Suprapubic skin (tissue), 4 donors: Measurements from ENCODE around the gene MYCBP2. TPM values are rescaled to one million over a fixed set of nuclear protein-coding genes. Genes with fewer than 3 reads are reported as not detected.
"Not testable (repeated sequence)": the region's sequence is repeated elsewhere in the genome, so short reads cannot be mapped to it uniquely, and the experiment has no call there.

Source experiments
- DNase-seq, 2 donors: peaks; one replicate each; pipeline ENCODE4 v3.0.0-alpha.2; 2019; ENCODE audit warnings: low spot score in 2 of 2
- H3K27ac ChIP-seq: fragments of 200-600 bp; sonication (generic); one replicate; pipeline ENCODE4 v1.5.1; 2019
- H3K27me3 ChIP-seq: fragments of 200-600 bp; sonication (generic); one replicate; pipeline ENCODE4 v1.5.1; 2019
- H3K36me3 ChIP-seq: fragments of 200-600 bp; sonication (generic); one replicate; pipeline ENCODE4 v1.5.1; 2019
- H3K4me1 ChIP-seq: fragments of 200-600 bp; sonication (generic); one replicate; pipeline ENCODE4 v1.5.1; 2019
- H3K4me3 ChIP-seq: fragments of 200-600 bp; sonication (generic); one replicate; pipeline ENCODE4 v1.5.1; 2019; ENCODE audit warnings: mild to moderate bottlenecking
- H3K9me3 ChIP-seq: fragments of 200-600 bp; sonication (generic); one replicate; pipeline ENCODE4 v1.5.1; 2019
- CTCF ChIP-seq, 2 donors: fragments of 200-600 bp in 1 of 2; fragments of 450-650 bp in 1 of 2; sonication (generic) in 1 of 2; IDR thresholded peaks; one replicate each; pipeline ENCODE4 v1.5.1; 2016 to 2019; ENCODE audit warnings: antibody characterized with exemption in 2 of 2, mild to moderate bottlenecking in 1 of 2, moderate library complexity in 1 of 2
- EP300 ChIP-seq: sonication (generic); formaldehyde crosslinking; IDR thresholded peaks from one replicate; pipeline ENCODE4 v1.6.1; 2017; ENCODE audit warnings: antibody characterized with exemption
- POLR2A ChIP-seq, 2 donors: fragments of 450-650 bp; IDR thresholded peaks; one replicate each; pipeline ENCODE4 v1.6.1; 2017; ENCODE audit warnings: antibody characterized with exemption in 2 of 2, mild to moderate bottlenecking in 2 of 2, moderate library complexity in 2 of 2
- POLR2AphosphoS5 ChIP-seq, 3 donors: sonication (generic); formaldehyde crosslinking; IDR thresholded peaks; one replicate each; pipeline ENCODE4 v1.6.1; 2017; ENCODE audit warnings: antibody characterized with exemption in 3 of 3
- WGBS: methylation state at CpG from one replicate; pipeline ENCODE4 v1.1.5; 2018; 5-methylcytosine and 5-hydroxymethylcytosine counted together
- total RNA-seq, 4 donors: library from RNA; depleted of rRNA; stranded (reverse); fragments of >200 nt; gene quantifications; one replicate each; pipeline ENCODE4 v1.1.0, GENCODE V29; 2016

Gene MYCBP2
- total RNA-seq, 4 donors from 2014 or later = 182 to 245 (median 207) TPM

GRCh38 chr13:77349365-77349764 lies 22.5 kb upstream of the MYCBP2 start:
- H3K27me3 ChIP-seq = no peaks in the 10 kb centered on the region
- WGBS = 92% methylated on average over 1 of the region's 1 CpG
- DNase-seq = no peak

DNA sequence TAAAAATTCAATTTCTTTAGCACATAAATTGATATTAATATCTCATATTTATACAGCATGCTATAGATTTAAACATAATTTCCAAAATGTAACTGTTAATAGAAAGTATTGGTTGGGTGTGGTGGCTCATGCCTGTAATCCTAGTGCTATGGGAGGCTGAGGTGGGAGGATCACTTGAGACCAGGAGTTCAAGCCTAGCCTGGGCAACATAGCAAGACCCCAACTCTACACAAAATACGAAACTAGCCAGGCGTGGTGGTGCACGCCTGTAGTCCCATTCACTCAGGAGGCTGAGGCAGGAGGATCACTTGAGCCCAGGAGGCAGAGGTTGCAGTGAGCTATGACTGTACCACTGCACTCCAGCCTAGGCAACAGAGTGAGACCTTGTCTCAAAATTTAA lies 20.5 kb upstream of the MYCBP2 start:
- 85% methylated on average over 3 of the region's 3 CpGs for WGBS
- H3K36me3 ChIP-seq, H3K9me3 ChIP-seq, H3K27me3 ChIP-seq, H3K4me1 ChIP-seq, H3K27ac ChIP-seq, DNase-seq, H3K4me3 ChIP-seq: not testable (repeated sequence)

More at GRCh38 chr13:77349365-77349764, 22.5 kb upstream of the MYCBP2 start:
- H3K4me3 ChIP-seq = no peak overlapping the region
- no peak for TF ChIP-seq EP300
- TF ChIP-seq POLR2AphosphoS5 (IDR thresholded peaks at IDR 0.05) = no peak
- no peak for TF ChIP-seq CTCF (IDR thresholded peaks at IDR 0.05)
- no peak for TF ChIP-seq POLR2A (IDR thresholded peaks at IDR 0.05)
- no peak overlapping the region for H3K27ac ChIP-seq
- H3K36me3 ChIP-seq = no peaks in the 10 kb centered on the region
- H3K9me3 ChIP-seq = no peaks in the 10 kb centered on the region
- H3K4me1 ChIP-seq = no peaks in the 10 kb centered on the region

GRCh38 chr13:77345150-77345780 lies 18.4 kb upstream of the MYCBP2 start:
- Histone ChIP-seq H3K36me3 (no peaks in the 10 kb centered on the region), H3K9me3 (no peaks in the 10 kb centered on the region), H3K4me3 (no peak overlapping the region), H3K27me3 (no peaks in the 10 kb centered on the region), H3K27ac (no peak overlapping the region), H3K4me1 (no peaks in the 10 kb centered on the region)
- WGBS = 56% methylated on average over 2 of the region's 2 CpGs
- no peak for TF ChIP-seq EP300
- no peak for TF ChIP-seq CTCF (IDR thresholded peaks at IDR 0.05)
- no peak for TF ChIP-seq POLR2AphosphoS5 (IDR thresholded peaks at IDR 0.05)
- no peak for TF ChIP-seq POLR2A (IDR thresholded peaks at IDR 0.05)
- no peak for DNase-seq

DNA sequence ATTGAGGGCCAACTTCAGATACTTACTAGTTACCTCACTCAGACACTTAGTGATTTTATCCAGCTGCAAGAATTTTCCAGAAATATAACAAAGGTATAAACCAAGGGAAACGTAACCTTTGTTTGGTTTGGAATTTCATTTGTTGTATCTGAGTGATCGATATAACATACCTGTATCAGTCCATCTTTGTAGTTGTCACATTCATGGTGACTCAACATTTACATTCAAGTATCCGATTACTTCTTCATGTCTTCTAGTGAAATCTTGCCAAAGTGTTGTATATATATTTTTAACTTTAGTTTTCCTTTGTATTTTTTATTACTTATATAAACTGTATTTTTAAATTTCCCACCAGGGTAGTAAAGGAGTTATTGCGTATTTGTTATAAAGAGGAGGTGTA lies 16.9 kb upstream of the MYCBP2 start:
- DNase-seq = no peak
- no peaks in the 10 kb centered on the region for H3K9me3 ChIP-seq
- TF ChIP-seq POLR2A (IDR thresholded peaks at IDR 0.05) = no peak
- TF ChIP-seq EP300 = no peak
- TF ChIP-seq CTCF (IDR thresholded peaks at IDR 0.05) = no peak
- no peak for TF ChIP-seq POLR2AphosphoS5 (IDR thresholded peaks at IDR 0.05)
- peaks cover 8% of the 10 kb centered on the region for H3K4me1 ChIP-seq
- 95% methylated on average over 4 of the region's 4 CpGs for WGBS
- H3K27ac ChIP-seq = no peak overlapping the region
- no peaks in the 10 kb centered on the region for H3K36me3 ChIP-seq
- no peak overlapping the region for H3K4me3 ChIP-seq
- H3K27me3 ChIP-seq = no peaks in the 10 kb centered on the region

DNA sequence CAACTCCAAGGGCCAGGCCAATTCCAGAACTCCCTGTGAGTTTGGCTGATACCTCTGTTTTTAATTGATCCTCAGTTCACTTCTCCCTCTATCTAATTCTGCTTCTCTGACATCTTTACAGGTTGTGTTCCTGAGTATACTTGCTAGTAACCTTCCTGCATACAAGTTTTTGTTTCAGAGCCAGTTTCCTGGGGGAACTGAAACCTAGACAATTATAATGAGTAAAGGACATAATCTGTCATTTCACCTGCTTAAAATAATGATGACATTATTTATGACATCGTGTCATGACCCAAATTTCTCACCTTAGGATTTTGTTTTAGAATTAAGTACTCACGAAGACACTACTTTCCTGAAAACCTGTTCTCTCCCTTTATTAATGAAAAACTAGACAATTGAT lies 12.5 kb upstream of the MYCBP2 start:
- H3K27ac ChIP-seq = no peak overlapping the region
- WGBS = 68% methylated on average over 2 of the region's 2 CpGs
- H3K4me3 ChIP-seq = no peak overlapping the region
- no peaks in the 10 kb centered on the region for H3K9me3 ChIP-seq
- no peaks in the 10 kb centered on the region for H3K36me3 ChIP-seq
- TF ChIP-seq POLR2AphosphoS5 (IDR thresholded peaks at IDR 0.05) (no peak), EP300 (no peak), CTCF (IDR thresholded peaks at IDR 0.05) (no peak), POLR2A (IDR thresholded peaks at IDR 0.05) (no peak)
- H3K27me3 ChIP-seq = no peaks in the 10 kb centered on the region
- H3K4me1 ChIP-seq = peaks cover 8% of the 10 kb centered on the region
- no peak for DNase-seq

DNA sequence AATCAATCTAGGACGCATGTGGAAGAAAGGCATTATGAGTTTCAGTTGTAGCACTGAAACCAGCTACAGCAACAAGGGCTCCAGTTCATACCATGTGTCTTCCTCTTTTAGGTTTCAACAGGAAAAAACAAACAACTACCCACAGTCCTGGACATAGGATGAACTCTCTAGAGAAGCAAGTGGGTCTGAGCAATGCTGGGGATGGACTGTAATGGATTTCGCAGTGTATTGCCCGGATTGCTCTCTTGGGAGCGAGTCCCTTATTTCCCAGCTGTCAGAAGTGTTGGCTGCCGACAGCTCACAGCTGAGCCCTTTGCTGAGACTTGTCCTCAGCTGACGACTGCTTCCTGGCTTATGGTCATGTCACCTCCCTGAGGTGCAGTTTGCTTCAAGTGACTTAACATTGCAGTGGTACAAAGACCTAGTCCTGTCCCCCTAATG lies 12.1 kb upstream of the MYCBP2 start:
- no peak for DNase-seq
- Histone ChIP-seq H3K4me1 (peaks cover 8% of the 10 kb centered on the region), H3K36me3 (no peaks in the 10 kb centered on the region), H3K27me3 (no peaks in the 10 kb centered on the region), H3K9me3 (no peaks in the 10 kb centered on the region), H3K27ac (no peak overlapping the region), H3K4me3 (no peak overlapping the region)
- TF ChIP-seq CTCF (IDR thresholded peaks at IDR 0.05) = no peak
- TF ChIP-seq POLR2A (IDR thresholded peaks at IDR 0.05) = no peak
- TF ChIP-seq POLR2AphosphoS5 (IDR thresholded peaks at IDR 0.05) = no peak
- no peak for TF ChIP-seq EP300
- WGBS = 49% methylated on average over 5 of the region's 6 CpGs
